HCT116 (cell line): ENCODE results near the gene MXD3. TPM values are rescaled to one million over a fixed set of nuclear protein-coding genes. Genes with fewer than 3 reads are reported as not detected.

ENCODE experiments used
- ATAC-seq: fragments of 200-7000 bp; cut with Tn5 transposase; 2 replicates; pipeline ENCODE4 v1.9.1; 2020; ENCODE audit warnings: mild to moderate bottlenecking, moderate library complexity
- BruUV-seq: library from RNA; stranded (reverse); fragments of 400-500 nt; replicated peaks from 2 replicates; lab custom pipeline; 2021; lab: Mats Ljungman, UMichigan
- CTCF ChIA-PET: fragments of 300-600 bp; sonication (Branson Sonifier 250); formaldehyde crosslinking; loops from one replicate; lab custom pipeline; 2021; ENCODE audit warnings: antibody characterized with exemption; lab: Charles Lee
- POLR2A ChIA-PET: fragments of 300-600, 350-600 bp; sonication (Branson Sonifier 250); formaldehyde crosslinking; loops from one replicate; lab custom pipeline; 2021; ENCODE audit warnings: antibody characterized with exemption; lab: Charles Lee
- RAD21 ChIA-PET, 2 experiments: fragments of 300-600 bp; sonication (Branson Sonifier 250); formaldehyde crosslinking; loops; one replicate each; lab custom pipeline; 2023; ENCODE audit warnings: low total read pairs in 2 of 2; ENCODE audit not compliant: uncharacterized antibody in 2 of 2, unreplicated experiment in 2 of 2, low non-redundant PET in 1 of 2; lab: Charles Lee
- DNase-seq: peaks from one replicate; pipeline ENCODE4 v3.0.0-alpha.2; 2010; ENCODE audit warnings: low read depth, low spot score
- H2AFZ ChIP-seq: fragments of 200-600 bp; shearing (Covaris generic), sonication (generic); 2 replicates; pipeline ENCODE4 v1.6.1; 2017; ENCODE audit warnings: low read depth, mixed run types, mixed read lengths, antibody characterized with exemption, low read length; ENCODE audit not compliant: poor library complexity, severe bottlenecking
- H3K27ac ChIP-seq: 2 replicates; pipeline ENCODE4 v1.5.1; 2012; ENCODE audit warnings: low read depth, low read length
- H3K27me3 ChIP-seq: fragments of 200-600 bp; sonication (generic); 2 replicates; pipeline ENCODE4 v1.6.1; 2016; ENCODE audit warnings: mixed run types, low read length, mixed read lengths; ENCODE audit not compliant: insufficient read depth
- H3K36me3 ChIP-seq, 2 experiments: fragments of 200-500 bp in 1 of 2; fragments of 200-600 bp in 1 of 2; sonication (Bioruptor generic) in 1 of 2; sonication (generic) in 1 of 2; 2 replicates each; pipeline versions ENCODE4 v1.5.1 to v1.6.1; 2014 to 2016; ENCODE audit warnings: low read length in 2 of 2, inconsistent platforms in 1 of 2, mixed read lengths in 1 of 2, mixed run types in 1 of 2; ENCODE audit not compliant: insufficient read depth in 2 of 2, control insufficient read depth in 1 of 2
- H3K4me1 ChIP-seq, 2 experiments: fragments of 200-600 bp in 1 of 2; sonication (generic) in 1 of 2; 2 replicates each; pipeline versions ENCODE4 v1.5.1 to v1.6.1; 2012 to 2017; ENCODE audit warnings: low read length in 2 of 2, inconsistent platforms in 1 of 2, mild to moderate bottlenecking in 1 of 2, mixed read lengths in 1 of 2, mixed run types in 1 of 2, moderate library complexity in 1 of 2; ENCODE audit not compliant: insufficient read depth in 2 of 2, control insufficient read depth in 1 of 2
- H3K4me2 ChIP-seq: fragments of 200-600 bp; sonication (generic); 2 replicates; pipeline ENCODE4 v1.6.1; 2017; ENCODE audit warnings: mixed run types, low read length, mixed read lengths
- H3K4me3 ChIP-seq, 2 experiments: fragments of 200-600 bp in 1 of 2; sonication (generic) in 1 of 2; replicated peaks in 1 of 2; 2 replicates each; pipeline ENCODE4 v1.5.1; 2011 to 2016; ENCODE audit warnings: low read length in 2 of 2, control low read depth in 1 of 2, low read depth in 1 of 2, mild to moderate bottlenecking in 1 of 2, mixed read lengths in 1 of 2, mixed run types in 1 of 2
- H3K79me2 ChIP-seq: fragments of 200-600 bp; sonication (generic); 2 replicates; pipeline ENCODE4 v1.6.1; 2017; ENCODE audit warnings: mild to moderate bottlenecking, mixed run types, low read length, moderate library complexity, mixed read lengths; ENCODE audit not compliant: insufficient read depth
- H3K9ac ChIP-seq: fragments of 200-600 bp; sonication (generic); 2 replicates; pipeline ENCODE4 v1.6.1; 2016; ENCODE audit warnings: low read length, mixed read lengths
- H3K9me2 ChIP-seq: fragments of 200-600 bp; sonication (generic), shearing (Covaris generic); 2 replicates; pipeline ENCODE4 v1.6.1; 2017; ENCODE audit warnings: mixed run types, mild to moderate bottlenecking, moderate library complexity; ENCODE audit not compliant: insufficient read depth
- H3K9me3 ChIP-seq, 2 experiments: fragments of 200-500 bp in 1 of 2; fragments of 200-600 bp in 1 of 2; sonication (Bioruptor generic) in 1 of 2; sonication (generic) in 1 of 2; 2 replicates each; pipeline ENCODE4 v1.6.1; 2014 to 2017; ENCODE audit warnings: low read length in 2 of 2, mixed read lengths in 2 of 2, inconsistent platforms in 1 of 2, low read depth in 1 of 2, mild to moderate bottlenecking in 1 of 2, mixed run types in 1 of 2, moderate library complexity in 1 of 2; ENCODE audit not compliant: control insufficient read depth in 1 of 2, insufficient read depth in 1 of 2
- H4K20me1 ChIP-seq: fragments of 200-600 bp; sonication (generic), shearing (Covaris generic); 2 replicates; pipeline ENCODE4 v1.6.1; 2017; ENCODE audit warnings: mixed run types, mild to moderate bottlenecking, moderate library complexity; ENCODE audit not compliant: insufficient read depth
- CBX3 ChIP-seq: IDR thresholded peaks from 2 replicates; pipeline ENCODE4 v1.6.1; 2012; ENCODE audit warnings: low read depth
- CEBPB ChIP-seq: IDR thresholded peaks from 2 replicates; pipeline ENCODE4 v1.6.1; 2012; ENCODE audit warnings: low read depth
- CTCF ChIP-seq, 3 experiments: fragments of 200-600 bp in 1 of 3; sonication (generic) in 1 of 3; IDR thresholded peaks in 2 of 3; conservative IDR thresholded peaks in 1 of 3; 2 replicates each; pipeline ENCODE4 v1.5.1; 2012 to 2017; ENCODE audit warnings: low read depth in 2 of 3, low read length in 2 of 3, antibody characterized with exemption in 1 of 3, borderline replicate concordance in 1 of 3, control low read depth in 1 of 3, mild to moderate bottlenecking in 1 of 3, mixed read lengths in 1 of 3, mixed run types in 1 of 3, moderate library complexity in 1 of 3; ENCODE audit not compliant: insufficient read depth in 1 of 3
- EZH2phosphoT487 ChIP-seq: fragments of 200-600 bp; IDR thresholded peaks from 2 replicates; pipeline ENCODE4 v1.6.1; 2018; ENCODE audit warnings: antibody characterized with exemption, borderline replicate concordance
- JUND ChIP-seq: IDR thresholded peaks from 2 replicates; pipeline ENCODE4 v1.6.1; 2012
- POLR2A ChIP-seq: IDR thresholded peaks from 2 replicates; pipeline ENCODE4 v1.7.0; 2011; ENCODE audit warnings: borderline replicate concordance; ENCODE audit not compliant: insufficient read depth, insufficient read length; ENCODE audit errors: extremely low read depth
- POLR2AphosphoS5 ChIP-seq: IDR thresholded peaks from 2 replicates; pipeline ENCODE4 v1.6.1; 2011; ENCODE audit warnings: mild to moderate bottlenecking, low read depth, low read length, moderate library complexity
- SIN3A ChIP-seq: IDR thresholded peaks from 2 replicates; pipeline ENCODE4 v1.6.1; 2012; ENCODE audit warnings: low read depth
- SP1 ChIP-seq: IDR thresholded peaks from 2 replicates; pipeline ENCODE4 v1.6.1; 2012; ENCODE audit warnings: low read depth
- YY1 ChIP-seq: IDR thresholded peaks from 2 replicates; pipeline ENCODE4 v1.6.1; 2011; ENCODE audit warnings: low read length, low read depth, moderate library complexity, mild to moderate bottlenecking; ENCODE audit not compliant: insufficient replicate concordance; ENCODE audit errors: extremely low read depth
- ZNF274 ChIP-seq: fragments of 200-500 bp; sonication (Bioruptor generic); IDR thresholded peaks from 2 replicates; pipeline ENCODE4 v1.6.1; 2014; ENCODE audit warnings: mild to moderate bottlenecking, low read depth, low read length, inconsistent platforms
- intact Hi-C: fragments of 100-400 bp; cut with micrococcal nuclease; formaldehyde crosslinking; loops from 2 replicates; pipeline ENCODE4 v1.10.0; 2022
- total RNA-seq: library from RNA; stranded (reverse); gene quantifications from one replicate; pipeline ENCODE4 v1.2.1, GENCODE V29; 2021; ENCODE audit not compliant: unreplicated experiment

The MXD3 gene
- total RNA-seq, 1 experiment from 2014 or later: 37.6 TPM

DNA sequence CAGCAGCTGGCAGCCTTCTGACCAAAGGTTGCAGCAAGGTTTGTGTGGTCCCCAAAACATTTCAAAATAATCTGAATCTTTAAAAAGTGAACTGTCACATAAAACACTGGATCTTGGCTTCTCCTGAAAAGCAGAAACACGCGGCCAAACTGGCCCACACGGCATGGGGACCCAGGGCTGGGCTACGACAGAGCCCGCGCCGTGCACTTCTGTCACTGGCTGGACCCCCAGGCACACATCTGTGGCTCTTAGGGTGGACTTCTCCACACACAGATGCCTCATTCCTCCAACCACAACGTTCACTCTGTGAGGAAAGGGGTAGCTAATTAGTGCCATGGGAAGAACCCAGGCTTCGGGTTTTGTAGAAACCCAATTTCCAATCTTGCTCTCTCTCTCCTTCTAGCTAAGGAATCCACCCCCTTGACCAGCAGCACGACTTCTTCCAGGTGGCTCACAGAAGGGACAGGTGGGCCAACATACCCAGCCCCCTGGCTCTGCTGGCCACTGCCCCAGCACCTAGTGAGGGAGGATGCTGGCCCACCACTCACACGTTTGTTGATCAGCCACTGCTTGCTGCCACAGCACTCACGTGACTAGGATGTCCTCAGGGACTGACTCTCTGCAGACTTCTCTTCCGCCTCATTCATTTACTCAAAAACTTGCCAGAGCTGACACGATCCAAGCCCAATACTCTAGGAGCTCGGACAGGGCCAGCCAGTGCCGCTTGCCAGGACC is 21.9 kb upstream of the MXD3 start:
- no peaks in the 10 kb centered on the region for H3K4me1 ChIP-seq
- TF ChIP-seq POLR2AphosphoS5 (no peak), SP1 (no peak), SIN3A (no peak), CEBPB (no peak), CBX3 (no peak), POLR2A (no peak), CTCF (IDR thresholded peaks at IDR 0.05 in 2 of 3, conservative IDR thresholded peaks at IDR 0.05 in 1 of 3; ENCODE audit: borderline replicate concordance in 1 of 3, insufficient read depth in 1 of 3, low read depth in 2 of 3, low read length in 2 of 3) (no peak)
- H3K9me3 ChIP-seq: no peaks in the 10 kb centered on the region
- no peaks in the 10 kb centered on the region for H3K9me2 ChIP-seq
- peaks cover 22 to 30% of the 10 kb centered on the region in 2 experiments; a peak in 3 of 4 replicates for H3K36me3 ChIP-seq
- DNase-seq: no peak
- H2AFZ ChIP-seq: no peak overlapping the region
- CTCF ChIA-PET: no interaction called here
- no peak overlapping the region for H3K27ac ChIP-seq
- POLR2A ChIA-PET: no interaction called here
- H4K20me1 ChIP-seq: no peaks in the 10 kb centered on the region
- RAD21 ChIA-PET: no interaction called here
- intact Hi-C loops: no loop called here
- BruUV-seq: no TSS peak
- H3K27me3 ChIP-seq: no peaks in the 10 kb centered on the region
- no peak overlapping the region for H3K9ac ChIP-seq
- no peak overlapping the region for H3K4me2 ChIP-seq
- no peaks in the 10 kb centered on the region; the same call in 1 of the 2 replicates for H3K79me2 ChIP-seq
- H3K4me3 ChIP-seq: no peak overlapping the region
- ATAC-seq: no peak

- DNase-seq (no peak), ATAC-seq (no peak)
- ChIA-PET POLR2A (no interaction called here), CTCF (no interaction called here), RAD21 (no interaction called here)
- intact Hi-C loops: no loop called here
- no peaks in the 10 kb centered on the region for H3K9me3 ChIP-seq
- no peak overlapping the region for H3K27ac ChIP-seq
- no peaks in the 10 kb centered on the region; the same call in 1 of the 2 replicates for H3K79me2 ChIP-seq
- no peak overlapping the region for H3K4me3 ChIP-seq
- no peaks in the 10 kb centered on the region for H3K9me2 ChIP-seq
- H3K27me3 ChIP-seq: no peaks in the 10 kb centered on the region
- no peak overlapping the region for H2AFZ ChIP-seq
- H3K9ac ChIP-seq: no peak overlapping the region
- peaks cover 22 to 27% of the 10 kb centered on the region in 2 experiments; a peak in 3 of 4 replicates for H3K36me3 ChIP-seq
- H3K4me1 ChIP-seq: no peaks in the 10 kb centered on the region
- TF ChIP-seq ZNF274: no peak
- no peak for TF ChIP-seq YY1
- TF ChIP-seq CTCF (IDR thresholded peaks at IDR 0.05 in 2 of 3, conservative IDR thresholded peaks at IDR 0.05 in 1 of 3; ENCODE audit: borderline replicate concordance in 1 of 3, insufficient read depth in 1 of 3, low read depth in 2 of 3, low read length in 2 of 3): no peak
- TF ChIP-seq EZH2phosphoT487: no peak
- no peak for TF ChIP-seq JUND
- TF ChIP-seq POLR2AphosphoS5: no peak
- TF ChIP-seq SIN3A: no peak
- H3K4me2 ChIP-seq: no peak overlapping the region
- no TSS peak for BruUV-seq
- H4K20me1 ChIP-seq: no peaks in the 10 kb centered on the region
Measured at GRCh38 chr5:177332896-177333260, 21.2 kb upstream of the MXD3 start.
